Suprapubic skin (tissue), 4 donors: ENCODE measurements around the gene SMPD3. TPM values are rescaled to one million over a fixed set of nuclear protein-coding genes. Genes with fewer than 3 reads are reported as not detected.

ENCODE experiments used
- DNase-seq, 2 donors: peaks; one replicate each; pipeline ENCODE4 v3.0.0-alpha.2; 2019; ENCODE audit warnings: low spot score in 2 of 2
- H3K27ac ChIP-seq: fragments of 200-600 bp; sonication (generic); one replicate; pipeline ENCODE4 v1.5.1; 2019
- H3K27me3 ChIP-seq: fragments of 200-600 bp; sonication (generic); one replicate; pipeline ENCODE4 v1.5.1; 2019
- H3K36me3 ChIP-seq: fragments of 200-600 bp; sonication (generic); one replicate; pipeline ENCODE4 v1.5.1; 2019
- H3K4me1 ChIP-seq: fragments of 200-600 bp; sonication (generic); one replicate; pipeline ENCODE4 v1.5.1; 2019
- H3K4me3 ChIP-seq: fragments of 200-600 bp; sonication (generic); one replicate; pipeline ENCODE4 v1.5.1; 2019; ENCODE audit warnings: mild to moderate bottlenecking
- H3K9me3 ChIP-seq: fragments of 200-600 bp; sonication (generic); one replicate; pipeline ENCODE4 v1.5.1; 2019
- CTCF ChIP-seq, 2 donors: fragments of 200-600 bp in 1 of 2; fragments of 450-650 bp in 1 of 2; sonication (generic) in 1 of 2; IDR thresholded peaks; one replicate each; pipeline ENCODE4 v1.5.1; 2016 to 2019; ENCODE audit warnings: antibody characterized with exemption in 2 of 2, mild to moderate bottlenecking in 1 of 2, moderate library complexity in 1 of 2
- EP300 ChIP-seq: sonication (generic); formaldehyde crosslinking; IDR thresholded peaks from one replicate; pipeline ENCODE4 v1.6.1; 2017; ENCODE audit warnings: antibody characterized with exemption
- POLR2A ChIP-seq, 2 donors: fragments of 450-650 bp; IDR thresholded peaks; one replicate each; pipeline ENCODE4 v1.6.1; 2017; ENCODE audit warnings: antibody characterized with exemption in 2 of 2, mild to moderate bottlenecking in 2 of 2, moderate library complexity in 2 of 2
- POLR2AphosphoS5 ChIP-seq, 3 donors: sonication (generic); formaldehyde crosslinking; IDR thresholded peaks; one replicate each; pipeline ENCODE4 v1.6.1; 2017; ENCODE audit warnings: antibody characterized with exemption in 3 of 3
- WGBS: methylation state at CpG from one replicate; pipeline ENCODE4 v1.1.5; 2018; 5-methylcytosine and 5-hydroxymethylcytosine counted together
- total RNA-seq, 4 donors: library from RNA; depleted of rRNA; stranded (reverse); fragments of >200 nt; gene quantifications; one replicate each; pipeline ENCODE4 v1.1.0, GENCODE V29; 2016

Gene SMPD3
- total RNA-seq, 4 donors from 2014 or later, result 26.2 to 64.9 (median 39.9) TPM

- TF ChIP-seq POLR2A (IDR thresholded peaks at IDR 0.05) (no peak), EP300 (no peak), POLR2AphosphoS5 (IDR thresholded peaks at IDR 0.05) (no peak), CTCF (IDR thresholded peaks at IDR 0.05) (no peak)
- Histone ChIP-seq H3K27me3 (peaks cover 16% of the 10 kb centered on the region), H3K9me3 (no peaks in the 10 kb centered on the region), H3K36me3 (peaks cover 19% of the 10 kb centered on the region), H3K27ac (no peak overlapping the region), H3K4me1 (peaks cover 37% of the 10 kb centered on the region), H3K4me3 (no peak overlapping the region)
- DNase-seq, result no peak
- 40% methylated on average over 6 of the region's 8 CpGs for WGBS
Observed at GRCh38 chr16:68362262-68362913, 85.9 kb downstream of the SMPD3 start.

GRCh38 chr16:68361485-68361884 lies 86.8 kb downstream of the SMPD3 start:
- no peak for DNase-seq
- Histone ChIP-seq H3K36me3 (peaks cover 28% of the 10 kb centered on the region), H3K4me3 (no peak overlapping the region), H3K9me3 (no peaks in the 10 kb centered on the region), H3K27ac (no peak overlapping the region), H3K27me3 (peaks cover 16% of the 10 kb centered on the region), H3K4me1 (peaks cover 41% of the 10 kb centered on the region)
- WGBS, result 73% methylated on average over 12 of the region's 16 CpGs
- TF ChIP-seq POLR2AphosphoS5 (IDR thresholded peaks at IDR 0.05), result no peak
- no peak for TF ChIP-seq EP300
- no peak for TF ChIP-seq CTCF (IDR thresholded peaks at IDR 0.05)
- TF ChIP-seq POLR2A (IDR thresholded peaks at IDR 0.05), result no peak

GRCh38 chr16:68360956-68361355 lies 87.4 kb downstream of the SMPD3 start:
- 87% methylated on average over 4 of the region's 14 CpGs for WGBS
- TF ChIP-seq POLR2A (IDR thresholded peaks at IDR 0.05) (no peak), EP300 (no peak), CTCF (IDR thresholded peaks at IDR 0.05) (no peak), POLR2AphosphoS5 (IDR thresholded peaks at IDR 0.05) (no peak)
- Histone ChIP-seq H3K9me3 (no peaks in the 10 kb centered on the region), H3K27ac (no peak overlapping the region), H3K27me3 (peaks cover 14% of the 10 kb centered on the region), H3K36me3 (peaks cover 33% of the 10 kb centered on the region), H3K4me1 (peaks cover 41% of the 10 kb centered on the region), H3K4me3 (no peak overlapping the region)
- no peak for DNase-seq

GRCh38 chr16:68360547-68360946 lies 87.8 kb downstream of the SMPD3 start:
- no peaks in the 10 kb centered on the region for H3K9me3 ChIP-seq
- no peak overlapping the region for H3K27ac ChIP-seq
- peaks cover 39% of the 10 kb centered on the region for H3K4me1 ChIP-seq
- H3K27me3 ChIP-seq, result peaks cover 11% of the 10 kb centered on the region
- no peak for DNase-seq
- WGBS, result 89% methylated on average over 18 of the region's 18 CpGs
- no peak for TF ChIP-seq POLR2A (IDR thresholded peaks at IDR 0.05)
- no peak for TF ChIP-seq CTCF (IDR thresholded peaks at IDR 0.05)
- no peak for TF ChIP-seq EP300
- H3K36me3 ChIP-seq, result peaks cover 38% of the 10 kb centered on the region
- H3K4me3 ChIP-seq, result no peak overlapping the region

GRCh38 chr16:68359398-68360191 lies 88.7 kb downstream of the SMPD3 start:
- H3K36me3 ChIP-seq, result peaks cover 47% of the 10 kb centered on the region

More at GRCh38 chr16:68359398-68360191, 88.7 kb downstream of the SMPD3 start:
- 69% methylated on average over 18 of the region's 23 CpGs for WGBS
- Histone ChIP-seq H3K4me3 (no peak overlapping the region), H3K27ac (no peak overlapping the region), H3K9me3 (no peaks in the 10 kb centered on the region), H3K27me3 (peaks cover 2% of the 10 kb centered on the region), H3K4me1 (peaks cover 30% of the 10 kb centered on the region)
- TF ChIP-seq EP300 (no peak), POLR2AphosphoS5 (IDR thresholded peaks at IDR 0.05) (no peak)
- DNase-seq, result no peak
